Liver (tissue), 3 donors: ENCODE data around the gene RHOXF1.
"Not testable (repeated sequence)": the region's sequence is repeated elsewhere in the genome, so short reads cannot be mapped to it uniquely, and the experiment has no call there.

Experiments
- EGR1 ChIP-seq, 2 donors: IDR thresholded peaks; 2 replicates each; pipeline ENCODE4 v1.6.1; 2016 to 2018; ENCODE audit warnings: antibody characterized with exemption in 2 of 2, low read depth in 2 of 2
- FOXA1 ChIP-seq: IDR thresholded peaks from 2 replicates; pipeline ENCODE4 v1.6.1; 2016; ENCODE audit warnings: antibody characterized with exemption
- JUND ChIP-seq, 2 donors: IDR thresholded peaks; 2 replicates each; pipeline ENCODE4 v1.6.1; 2016; ENCODE audit warnings: antibody characterized with exemption in 2 of 2
- YY1 ChIP-seq: IDR thresholded peaks from 2 replicates; pipeline ENCODE4 v1.6.1; 2016; ENCODE audit warnings: antibody characterized with exemption, mild to moderate bottlenecking
- TF ChIP-seq, protein P1 (sequence below): IDR thresholded peaks from 2 replicates; pipeline ENCODE4 v1.6.1; 2016; ENCODE audit warnings: antibody characterized with exemption
- TF ChIP-seq, protein P2 (sequence below): fragments of 150-350 bp; IDR thresholded peaks from 2 replicates; pipeline ENCODE4 v1.5.1; 2017; ENCODE audit warnings: improper control_type of control experiment, low read depth, low read length; ENCODE audit not compliant: missing input control
- TF ChIP-seq, protein P3 (sequence below): IDR thresholded peaks from 2 replicates; pipeline ENCODE4 v1.6.1; 2016; ENCODE audit warnings: antibody characterized with exemption, mild to moderate bottlenecking
- donor health status: healthy.
- donor health status: healthy.

DNA sequence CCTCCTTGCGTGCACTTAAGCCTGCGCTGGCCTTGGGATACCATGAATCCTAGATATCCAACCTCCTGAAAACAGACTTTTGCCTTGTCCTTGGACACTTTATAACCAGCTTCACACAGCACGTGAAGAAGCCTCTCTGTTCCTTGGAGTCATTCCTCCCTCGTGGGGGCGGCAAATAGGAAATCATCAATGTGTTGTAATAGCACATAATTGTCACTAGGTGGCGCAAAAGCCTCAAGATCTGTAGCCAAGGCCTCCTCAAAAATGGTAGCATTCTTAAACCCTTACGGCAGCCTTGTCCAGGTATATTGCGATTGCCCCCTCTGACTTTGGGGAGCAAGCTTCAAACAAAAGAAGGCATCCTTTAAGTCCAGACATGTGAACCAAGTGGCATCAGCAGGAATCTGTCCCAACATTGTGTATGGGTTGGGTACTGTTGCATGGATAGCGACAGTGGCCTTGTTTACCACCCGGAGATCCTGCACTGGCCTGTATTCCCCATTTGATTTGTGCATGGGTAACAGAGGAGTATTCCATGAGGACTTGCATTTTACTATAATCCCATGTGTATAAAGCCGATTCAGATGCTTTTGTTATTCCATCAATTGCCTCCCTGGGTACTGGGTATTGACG lies 30.0 kb downstream of the RHOXF1 start:
- TF ChIP-seq, protein P1, sequence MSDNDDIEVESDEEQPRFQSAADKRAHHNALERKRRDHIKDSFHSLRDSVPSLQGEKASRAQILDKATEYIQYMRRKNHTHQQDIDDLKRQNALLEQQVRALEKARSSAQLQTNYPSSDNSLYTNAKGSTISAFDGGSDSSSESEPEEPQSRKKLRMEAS = not testable (repeated sequence)
- TF ChIP-seq, protein P2, sequence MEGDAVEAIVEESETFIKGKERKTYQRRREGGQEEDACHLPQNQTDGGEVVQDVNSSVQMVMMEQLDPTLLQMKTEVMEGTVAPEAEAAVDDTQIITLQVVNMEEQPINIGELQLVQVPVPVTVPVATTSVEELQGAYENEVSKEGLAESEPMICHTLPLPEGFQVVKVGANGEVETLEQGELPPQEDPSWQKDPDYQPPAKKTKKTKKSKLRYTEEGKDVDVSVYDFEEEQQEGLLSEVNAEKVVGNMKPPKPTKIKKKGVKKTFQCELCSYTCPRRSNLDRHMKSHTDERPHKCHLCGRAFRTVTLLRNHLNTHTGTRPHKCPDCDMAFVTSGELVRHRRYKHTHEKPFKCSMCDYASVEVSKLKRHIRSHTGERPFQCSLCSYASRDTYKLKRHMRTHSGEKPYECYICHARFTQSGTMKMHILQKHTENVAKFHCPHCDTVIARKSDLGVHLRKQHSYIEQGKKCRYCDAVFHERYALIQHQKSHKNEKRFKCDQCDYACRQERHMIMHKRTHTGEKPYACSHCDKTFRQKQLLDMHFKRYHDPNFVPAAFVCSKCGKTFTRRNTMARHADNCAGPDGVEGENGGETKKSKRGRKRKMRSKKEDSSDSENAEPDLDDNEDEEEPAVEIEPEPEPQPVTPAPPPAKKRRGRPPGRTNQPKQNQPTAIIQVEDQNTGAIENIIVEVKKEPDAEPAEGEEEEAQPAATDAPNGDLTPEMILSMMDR = not testable (repeated sequence)
- TF ChIP-seq JUND (IDR thresholded peaks at IDR 0.05); EGR1 (IDR thresholded peaks at IDR 0.05; ENCODE audit: low read depth in 2 of 2); YY1; FOXA1: not testable (repeated sequence)
- TF ChIP-seq, protein P3, sequence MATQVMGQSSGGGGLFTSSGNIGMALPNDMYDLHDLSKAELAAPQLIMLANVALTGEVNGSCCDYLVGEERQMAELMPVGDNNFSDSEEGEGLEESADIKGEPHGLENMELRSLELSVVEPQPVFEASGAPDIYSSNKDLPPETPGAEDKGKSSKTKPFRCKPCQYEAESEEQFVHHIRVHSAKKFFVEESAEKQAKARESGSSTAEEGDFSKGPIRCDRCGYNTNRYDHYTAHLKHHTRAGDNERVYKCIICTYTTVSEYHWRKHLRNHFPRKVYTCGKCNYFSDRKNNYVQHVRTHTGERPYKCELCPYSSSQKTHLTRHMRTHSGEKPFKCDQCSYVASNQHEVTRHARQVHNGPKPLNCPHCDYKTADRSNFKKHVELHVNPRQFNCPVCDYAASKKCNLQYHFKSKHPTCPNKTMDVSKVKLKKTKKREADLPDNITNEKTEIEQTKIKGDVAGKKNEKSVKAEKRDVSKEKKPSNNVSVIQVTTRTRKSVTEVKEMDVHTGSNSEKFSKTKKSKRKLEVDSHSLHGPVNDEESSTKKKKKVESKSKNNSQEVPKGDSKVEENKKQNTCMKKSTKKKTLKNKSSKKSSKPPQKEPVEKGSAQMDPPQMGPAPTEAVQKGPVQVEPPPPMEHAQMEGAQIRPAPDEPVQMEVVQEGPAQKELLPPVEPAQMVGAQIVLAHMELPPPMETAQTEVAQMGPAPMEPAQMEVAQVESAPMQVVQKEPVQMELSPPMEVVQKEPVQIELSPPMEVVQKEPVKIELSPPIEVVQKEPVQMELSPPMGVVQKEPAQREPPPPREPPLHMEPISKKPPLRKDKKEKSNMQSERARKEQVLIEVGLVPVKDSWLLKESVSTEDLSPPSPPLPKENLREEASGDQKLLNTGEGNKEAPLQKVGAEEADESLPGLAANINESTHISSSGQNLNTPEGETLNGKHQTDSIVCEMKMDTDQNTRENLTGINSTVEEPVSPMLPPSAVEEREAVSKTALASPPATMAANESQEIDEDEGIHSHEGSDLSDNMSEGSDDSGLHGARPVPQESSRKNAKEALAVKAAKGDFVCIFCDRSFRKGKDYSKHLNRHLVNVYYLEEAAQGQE = not testable (repeated sequence)
